Activated T-cell treated with anti-CD3 and anti-CD28 coated beads for 24 hours (primary cell): ENCODE results near the gene TTC7B.
"Not testable (repeated sequence)": the region's sequence is repeated elsewhere in the genome, so short reads cannot be mapped to it uniquely, and the experiment has no call there.

ENCODE experiments used
- DNase-seq: peaks from one replicate; pipeline ENCODE4 v3.0.0-alpha.2; 2020; ENCODE audit warnings: low read depth

The TTC7B gene, protein sequence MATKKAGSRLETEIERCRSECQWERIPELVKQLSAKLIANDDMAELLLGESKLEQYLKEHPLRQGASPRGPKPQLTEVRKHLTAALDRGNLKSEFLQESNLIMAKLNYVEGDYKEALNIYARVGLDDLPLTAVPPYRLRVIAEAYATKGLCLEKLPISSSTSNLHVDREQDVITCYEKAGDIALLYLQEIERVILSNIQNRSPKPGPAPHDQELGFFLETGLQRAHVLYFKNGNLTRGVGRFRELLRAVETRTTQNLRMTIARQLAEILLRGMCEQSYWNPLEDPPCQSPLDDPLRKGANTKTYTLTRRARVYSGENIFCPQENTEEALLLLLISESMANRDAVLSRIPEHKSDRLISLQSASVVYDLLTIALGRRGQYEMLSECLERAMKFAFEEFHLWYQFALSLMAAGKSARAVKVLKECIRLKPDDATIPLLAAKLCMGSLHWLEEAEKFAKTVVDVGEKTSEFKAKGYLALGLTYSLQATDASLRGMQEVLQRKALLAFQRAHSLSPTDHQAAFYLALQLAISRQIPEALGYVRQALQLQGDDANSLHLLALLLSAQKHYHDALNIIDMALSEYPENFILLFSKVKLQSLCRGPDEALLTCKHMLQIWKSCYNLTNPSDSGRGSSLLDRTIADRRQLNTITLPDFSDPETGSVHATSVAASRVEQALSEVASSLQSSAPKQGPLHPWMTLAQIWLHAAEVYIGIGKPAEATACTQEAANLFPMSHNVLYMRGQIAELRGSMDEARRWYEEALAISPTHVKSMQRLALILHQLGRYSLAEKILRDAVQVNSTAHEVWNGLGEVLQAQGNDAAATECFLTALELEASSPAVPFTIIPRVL

GRCh38 chr14:90815822-90816662 lies at the start of gene TTC7B:
Gene TTC7B, minus strand, starts transcription at chr14:90816430. Its CDS starts 135 bp downstream, at chr14:90816295.
- no peak for DNase-seq

DNA sequence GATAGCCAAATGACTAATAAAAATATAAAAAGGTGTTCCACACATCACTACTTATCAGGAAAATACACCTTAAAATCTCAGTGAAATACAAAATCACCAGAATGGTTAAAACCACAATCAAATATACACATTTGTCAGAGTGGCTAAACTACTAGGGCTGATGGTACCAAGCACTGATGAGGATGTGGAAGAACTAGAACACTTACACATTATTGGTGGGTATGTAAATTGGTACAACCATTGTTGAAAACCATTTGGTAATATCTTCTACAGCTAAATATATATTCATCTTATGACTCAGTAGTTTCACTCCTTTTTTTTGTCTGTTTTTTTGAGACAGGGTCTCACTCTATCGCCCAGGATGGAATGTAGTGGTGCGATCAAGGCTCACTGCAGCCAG lies 48.5 kb upstream of the TTC7B start:
- DNase-seq = no peak

DNA sequence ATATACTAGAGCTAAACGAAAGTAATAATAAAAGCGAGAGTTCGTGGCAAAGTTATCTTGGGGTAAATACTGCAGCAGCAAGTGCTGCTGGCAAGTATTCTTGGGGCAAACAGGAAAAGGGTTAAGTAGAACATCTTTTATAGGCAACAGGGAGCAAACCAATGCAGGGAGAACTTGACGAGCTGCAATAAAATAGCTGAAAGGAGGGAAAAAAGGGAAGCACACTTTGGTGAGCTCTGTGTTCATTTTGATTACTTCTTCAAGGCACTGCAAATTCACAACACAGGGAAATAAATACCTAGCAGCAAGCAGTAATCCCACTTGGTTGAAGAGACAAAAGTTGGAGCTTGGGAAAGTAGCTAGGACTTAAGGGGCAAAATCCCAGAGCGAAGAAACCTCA lies 42.3 kb upstream of the TTC7B start:
- DNase-seq = no peak

GRCh38 chr14:90857866-90858265 lies 41.6 kb upstream of the TTC7B start:
- DNase-seq = no peak

- DNase-seq = not testable (repeated sequence)
These were observed 39.9 kb upstream of the TTC7B start for GRCh38 chr14:90856115-90856514.

- DNase-seq = no peak
These were observed 36.9 kb upstream of the TTC7B start for GRCh38 chr14:90853116-90853515.

DNA sequence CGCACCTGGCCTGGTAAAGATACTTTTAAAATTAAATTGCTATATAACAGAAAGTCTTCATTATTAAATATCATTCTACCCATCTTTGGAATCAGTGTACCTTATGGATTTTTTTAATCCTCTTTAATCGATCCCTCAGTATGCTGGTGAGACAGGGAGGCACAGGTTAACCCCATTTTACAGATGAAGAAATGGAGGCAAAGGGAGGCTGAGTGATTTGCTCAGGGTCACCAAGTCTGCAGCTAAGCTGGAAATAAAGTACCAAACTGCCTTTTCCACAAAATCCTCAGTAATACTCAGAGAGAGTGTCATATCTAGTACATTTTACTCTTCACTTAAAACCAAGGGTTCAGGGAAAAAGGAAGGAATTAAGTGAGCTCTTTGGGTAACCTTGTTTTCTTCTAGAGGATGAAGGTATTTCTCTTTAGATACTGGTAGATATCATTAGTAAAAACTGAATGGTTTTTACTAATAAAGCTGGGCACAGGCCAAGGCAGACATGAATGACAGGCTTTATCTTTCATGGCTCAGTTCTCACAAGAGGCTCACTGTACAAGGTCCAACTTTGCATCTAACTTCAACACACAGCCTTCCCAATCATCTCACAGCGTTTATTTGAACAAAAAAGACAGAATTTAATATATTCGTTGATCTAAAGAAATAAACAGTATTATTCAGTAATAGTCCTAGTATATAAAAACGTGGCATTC lies 35.3 kb upstream of the TTC7B start:
- DNase-seq = no peak

DNA sequence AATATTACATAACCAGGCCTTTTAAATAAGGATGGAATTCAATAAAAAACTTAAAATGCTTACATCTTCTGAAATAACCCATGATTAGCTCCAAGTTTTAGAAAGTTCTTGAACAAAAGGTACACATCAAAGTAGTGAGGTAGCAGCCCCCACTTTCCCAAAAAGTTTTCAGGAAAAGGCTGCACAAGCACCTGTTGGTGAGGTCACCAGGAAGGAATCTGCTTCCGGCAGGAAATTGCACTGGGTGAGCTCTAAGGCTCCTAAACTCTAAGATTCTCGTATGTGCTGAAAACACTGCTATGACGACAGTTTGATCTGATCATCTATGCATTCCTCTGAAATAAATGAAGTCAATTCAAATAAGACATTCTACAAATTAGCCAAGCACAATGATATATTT lies 34.3 kb upstream of the TTC7B start:
- DNase-seq = no peak

DNA sequence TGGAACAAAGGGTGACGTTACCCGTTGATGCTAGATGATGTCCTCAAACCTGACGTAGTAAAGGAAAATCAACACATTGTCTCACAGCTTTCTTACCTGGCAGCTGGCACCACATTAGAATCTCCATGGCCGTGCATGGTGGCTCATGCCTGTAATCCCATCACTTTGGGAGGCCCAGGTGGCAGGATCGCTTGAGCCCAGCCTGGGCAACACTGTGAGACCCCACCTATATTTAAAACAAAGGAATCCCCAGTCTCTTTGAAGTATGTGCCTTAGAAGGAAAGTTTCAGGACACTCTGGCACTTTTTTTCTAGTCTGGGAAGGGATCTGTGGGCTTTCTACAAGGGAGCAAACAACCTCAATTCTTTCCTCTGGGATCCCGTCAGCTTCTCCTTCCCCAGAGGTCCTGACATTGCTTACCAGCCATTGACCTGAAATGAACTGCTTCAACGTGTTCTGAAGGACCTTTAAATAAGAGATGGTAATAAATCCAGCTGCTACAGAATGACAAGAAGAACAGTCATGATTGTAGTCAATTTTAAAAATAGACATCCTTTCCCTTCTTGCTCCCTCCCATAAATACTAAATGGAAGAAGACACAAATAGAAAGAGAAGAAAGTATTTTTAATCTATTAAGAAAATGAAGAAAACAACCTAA lies 33.7 kb upstream of the TTC7B start:
- DNase-seq = no peak

- DNase-seq = no peak
These were observed 32.9 kb upstream of the TTC7B start for GRCh38 chr14:90848944-90849731.

DNA sequence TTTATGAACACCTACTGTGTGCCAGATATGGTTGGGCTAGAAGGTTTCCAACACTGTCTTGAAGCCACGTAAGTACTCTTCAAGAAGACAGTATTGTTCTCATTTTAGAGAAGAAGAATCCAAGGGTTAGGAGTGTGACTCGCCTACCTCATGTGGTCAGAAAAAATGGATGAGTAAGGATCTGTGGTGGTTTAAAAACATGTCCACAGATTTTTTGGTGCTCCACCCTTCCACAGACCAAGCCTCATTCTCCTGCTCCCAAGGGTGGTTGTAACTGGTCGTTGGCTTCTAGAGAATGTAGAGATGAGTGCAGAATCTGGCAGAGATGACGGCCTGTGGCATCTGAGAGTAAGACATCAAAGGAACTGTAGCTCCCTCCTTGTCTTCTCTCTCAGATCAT lies 30.3 kb upstream of the TTC7B start:
- DNase-seq = no peak

- DNase-seq = no peak
These were observed 28.1 kb upstream of the TTC7B start for GRCh38 chr14:90844321-90844720.

- DNase-seq = no peak
These were observed 26.5 kb upstream of the TTC7B start for GRCh38 chr14:90842726-90843125.

DNA sequence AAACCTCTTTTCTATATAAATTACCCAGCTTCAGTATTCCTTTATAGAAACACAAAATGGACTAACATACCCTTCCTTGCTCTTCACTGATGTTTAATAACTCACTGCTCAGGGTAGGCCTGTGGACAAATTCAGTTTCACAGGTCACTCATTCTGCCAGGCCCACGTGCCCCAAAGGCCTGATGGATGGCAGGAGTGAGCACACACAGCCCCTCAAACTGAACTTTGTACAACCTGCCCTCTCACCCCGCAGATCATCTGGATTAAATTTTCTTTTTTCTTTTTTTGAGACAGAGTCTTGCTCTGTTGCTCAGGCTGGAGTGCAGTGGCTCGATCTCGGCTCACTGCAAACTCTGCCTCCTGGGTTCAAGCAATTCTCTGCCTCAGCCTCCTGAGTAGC lies 24.4 kb upstream of the TTC7B start:
- not testable (repeated sequence) for DNase-seq

- no peak for DNase-seq
These were observed 23.6 kb upstream of the TTC7B start for GRCh38 chr14:90839889-90840266.

GRCh38 chr14:90839024-90839888 lies 23.0 kb upstream of the TTC7B start:
- DNase-seq = no peak

GRCh38 chr14:90838531-90838930 lies 22.3 kb upstream of the TTC7B start:
- DNase-seq = not testable (repeated sequence)

GRCh38 chr14:90837355-90837754 lies 21.1 kb upstream of the TTC7B start:
- no peak for DNase-seq

DNA sequence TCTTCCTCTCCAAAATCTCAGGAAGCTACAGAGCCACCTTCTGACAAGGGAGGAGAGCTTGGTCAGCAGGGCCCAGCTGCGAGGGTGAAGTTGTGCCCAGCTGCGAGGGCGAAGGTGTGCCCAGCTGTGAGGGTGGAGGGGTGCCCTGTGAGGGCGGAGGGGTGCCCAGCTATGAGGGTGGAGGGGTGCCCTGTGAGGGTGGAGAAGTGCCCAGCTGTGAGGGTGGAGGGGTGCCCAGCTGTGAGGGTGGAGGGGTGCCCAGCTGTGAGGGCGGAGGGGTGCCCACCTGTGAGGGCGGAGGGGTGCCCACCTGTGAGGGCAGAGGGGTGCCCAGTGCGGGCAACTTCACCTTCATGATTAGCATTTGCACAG lies 20.4 kb upstream of the TTC7B start:
- DNase-seq = no peak
